Measurements from ENCODE around the gene TBL1XR1.

TBL1XR1 gene

DNA sequence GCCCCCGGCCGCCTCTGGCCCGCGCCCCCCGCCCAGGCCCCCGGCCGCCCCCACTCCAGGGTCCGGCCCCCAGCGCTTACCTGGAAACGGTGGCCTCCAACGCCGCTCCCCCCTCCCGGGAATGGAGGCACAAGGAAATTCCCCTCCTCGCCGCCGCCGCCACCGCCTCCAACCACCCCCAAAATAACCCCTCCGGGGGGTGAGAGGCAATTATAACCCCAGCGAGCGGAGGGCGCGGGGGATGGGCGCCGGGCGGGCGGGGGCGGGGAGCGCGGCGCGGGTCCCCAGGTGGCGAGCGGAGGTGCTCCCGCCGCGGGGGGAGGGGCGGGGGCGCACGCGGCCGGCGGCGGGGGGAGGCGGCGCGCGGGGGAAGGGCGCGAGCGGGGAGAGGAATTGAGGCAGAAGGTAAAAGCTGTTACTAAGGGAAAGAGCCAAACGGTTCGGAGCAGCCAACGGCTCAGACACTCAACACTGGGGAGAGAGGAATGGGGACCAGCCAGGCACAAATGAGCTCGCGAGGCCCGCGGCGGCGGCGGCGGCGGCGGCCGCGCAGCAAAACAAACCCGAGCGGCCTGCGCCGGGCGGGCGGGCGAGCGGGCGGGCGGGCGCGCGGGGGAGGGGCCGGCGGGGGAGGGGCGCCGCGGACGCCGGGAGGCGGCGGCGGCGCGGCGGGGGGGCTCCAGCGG is at the start of gene TBL1XR1:
TBL1XR1 (minus strand) TSS at position 442 of the 686 bp plus-strand sequence. CDS start 132,505 bp downstream, outside the sequence.
- Histone ChIP-seq H3K9ac (ENCODE audit: low read length) (peak within 1 kb of the TSS; percentile 100), H3K27me3 (ENCODE audit: control insufficient read depth, insufficient read depth, low read length) (no peaks in the 10 kb centered on the region), H3K4me3 (ENCODE audit: low read depth, low read length) (peak within 1 kb of the TSS; percentile 100), H3K9me3 (ENCODE audit: control insufficient read depth, insufficient read depth, low read depth, low read length) (no peaks in the 10 kb centered on the region), H3K27ac (ENCODE audit: low read depth, low read length) (peak within 1 kb of the TSS; percentile 100), H3K4me1 (ENCODE audit: control insufficient read depth, insufficient read depth, low read length) (peaks cover 37% of the 10 kb centered on the region), H3K36me3 (ENCODE audit: control insufficient read depth, insufficient read depth, low read length) (peaks cover 8% of the 10 kb centered on the region; the same call in 1 of the 2 replicates)

GRCh38 chr3:177245250-177245649 is 48.0 kb upstream of the TBL1XR1 start:
- H3K4me3 ChIP-seq (ENCODE audit: low read depth, low read length): no peak overlapping the region

GRCh38 chr3:177244606-177245005 is 47.3 kb upstream of the TBL1XR1 start:
- no peak overlapping the region for H3K27ac ChIP-seq (ENCODE audit: low read depth, low read length)
- no peaks in the 10 kb centered on the region for H3K36me3 ChIP-seq (ENCODE audit: control insufficient read depth, insufficient read depth, low read length)
- no peaks in the 10 kb centered on the region for H3K9me3 ChIP-seq (ENCODE audit: control insufficient read depth, insufficient read depth, low read depth, low read length)
- H3K4me1 ChIP-seq (ENCODE audit: control insufficient read depth, insufficient read depth, low read length): no peaks in the 10 kb centered on the region
- no peak overlapping the region for H3K9ac ChIP-seq (ENCODE audit: low read length)
- H3K4me3 ChIP-seq (ENCODE audit: low read depth, low read length): no peak overlapping the region
- no peaks in the 10 kb centered on the region for H3K27me3 ChIP-seq (ENCODE audit: control insufficient read depth, insufficient read depth, low read length)

More at GRCh38 chr3:177245250-177245649, 48.0 kb upstream of the TBL1XR1 start:
- no peak overlapping the region for H3K9ac ChIP-seq (ENCODE audit: low read length)
- H3K36me3 ChIP-seq (ENCODE audit: control insufficient read depth, insufficient read depth, low read length): no peaks in the 10 kb centered on the region
- H3K27ac ChIP-seq (ENCODE audit: low read depth, low read length): no peak overlapping the region
- no peaks in the 10 kb centered on the region for H3K27me3 ChIP-seq (ENCODE audit: control insufficient read depth, insufficient read depth, low read length)
- no peaks in the 10 kb centered on the region for H3K9me3 ChIP-seq (ENCODE audit: control insufficient read depth, insufficient read depth, low read depth, low read length)
- H3K4me1 ChIP-seq (ENCODE audit: control insufficient read depth, insufficient read depth, low read length): no peaks in the 10 kb centered on the region; the same call in 1 of the 2 replicates

- Histone ChIP-seq H3K36me3 (ENCODE audit: control insufficient read depth, insufficient read depth, low read length) (no peaks in the 10 kb centered on the region), H3K27me3 (ENCODE audit: control insufficient read depth, insufficient read depth, low read length) (no peaks in the 10 kb centered on the region), H3K27ac (ENCODE audit: low read depth, low read length) (no peak overlapping the region), H3K4me3 (ENCODE audit: low read depth, low read length) (no peak overlapping the region), H3K9ac (ENCODE audit: low read length) (no peak overlapping the region), H3K9me3 (ENCODE audit: control insufficient read depth, insufficient read depth, low read depth, low read length) (no peaks in the 10 kb centered on the region), H3K4me1 (ENCODE audit: control insufficient read depth, insufficient read depth, low read length) (no peaks in the 10 kb centered on the region)
Observed at GRCh38 chr3:177238686-177239216, 41.5 kb upstream of the TBL1XR1 start.

DNA sequence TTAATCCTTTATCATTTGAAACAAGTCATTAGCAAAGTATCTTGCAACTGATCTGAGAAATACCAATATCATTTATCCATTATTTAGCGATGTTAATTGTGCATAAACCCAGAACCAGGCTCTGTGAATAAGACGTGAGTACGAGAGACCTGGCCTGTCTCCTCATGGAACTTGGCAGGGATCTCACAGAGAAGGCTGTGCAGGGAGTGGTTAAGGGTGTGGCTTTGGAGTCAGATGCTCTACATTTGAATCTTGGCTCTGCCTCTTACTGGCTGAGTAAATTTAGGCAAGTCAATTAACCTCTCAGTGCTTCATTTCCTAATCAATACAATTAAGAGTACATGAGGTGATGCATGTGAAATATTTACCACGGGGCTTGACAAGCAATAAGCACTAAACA is 39.9 kb upstream of the TBL1XR1 start:
- Histone ChIP-seq H3K36me3 (ENCODE audit: control insufficient read depth, insufficient read depth, low read length) (no peaks in the 10 kb centered on the region), H3K9ac (ENCODE audit: low read length) (no peak overlapping the region), H3K4me1 (ENCODE audit: control insufficient read depth, insufficient read depth, low read length) (no peaks in the 10 kb centered on the region), H3K27me3 (ENCODE audit: control insufficient read depth, insufficient read depth, low read length) (no peaks in the 10 kb centered on the region), H3K27ac (ENCODE audit: low read depth, low read length) (no peak overlapping the region), H3K9me3 (ENCODE audit: control insufficient read depth, insufficient read depth, low read depth, low read length) (no peaks in the 10 kb centered on the region), H3K4me3 (ENCODE audit: low read depth, low read length) (no peak overlapping the region)

GRCh38 chr3:177236704-177237103 is 39.4 kb upstream of the TBL1XR1 start:
- no peak overlapping the region for H3K27ac ChIP-seq (ENCODE audit: low read depth, low read length)
- H3K36me3 ChIP-seq (ENCODE audit: control insufficient read depth, insufficient read depth, low read length): no peaks in the 10 kb centered on the region
- H3K9me3 ChIP-seq (ENCODE audit: control insufficient read depth, insufficient read depth, low read depth, low read length): no peaks in the 10 kb centered on the region
- H3K27me3 ChIP-seq (ENCODE audit: control insufficient read depth, insufficient read depth, low read length): no peaks in the 10 kb centered on the region
- H3K4me3 ChIP-seq (ENCODE audit: low read depth, low read length): no peak overlapping the region
- no peak overlapping the region for H3K9ac ChIP-seq (ENCODE audit: low read length)
- H3K4me1 ChIP-seq (ENCODE audit: control insufficient read depth, insufficient read depth, low read length): no peaks in the 10 kb centered on the region

DNA sequence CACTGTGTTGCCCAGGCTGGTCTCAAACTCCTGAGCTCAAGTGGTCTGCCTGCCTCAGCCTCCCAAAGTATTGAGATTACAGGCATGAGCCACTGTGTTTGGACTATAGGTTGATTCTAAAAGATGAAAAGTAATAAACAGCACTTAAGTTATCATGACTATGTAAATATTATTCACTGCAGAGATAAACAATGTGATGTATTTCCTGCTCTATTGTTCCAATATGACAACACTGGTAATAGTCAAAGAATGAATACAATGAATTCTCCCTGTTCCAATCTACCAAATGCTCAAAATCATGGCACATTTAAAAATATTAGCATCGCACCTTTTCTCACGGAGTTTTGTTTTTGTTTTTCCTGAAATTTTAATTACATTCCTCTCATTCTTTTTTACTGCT is 36.8 kb upstream of the TBL1XR1 start:
- Histone ChIP-seq H3K27ac (ENCODE audit: low read depth, low read length) (no peak overlapping the region), H3K4me1 (ENCODE audit: control insufficient read depth, insufficient read depth, low read length) (no peaks in the 10 kb centered on the region), H3K27me3 (ENCODE audit: control insufficient read depth, insufficient read depth, low read length) (no peaks in the 10 kb centered on the region), H3K9ac (ENCODE audit: low read length) (no peak overlapping the region), H3K9me3 (ENCODE audit: control insufficient read depth, insufficient read depth, low read depth, low read length) (peaks cover 7% of the 10 kb centered on the region), H3K36me3 (ENCODE audit: control insufficient read depth, insufficient read depth, low read length) (no peaks in the 10 kb centered on the region), H3K4me3 (ENCODE audit: low read depth, low read length) (no peak overlapping the region)

DNA sequence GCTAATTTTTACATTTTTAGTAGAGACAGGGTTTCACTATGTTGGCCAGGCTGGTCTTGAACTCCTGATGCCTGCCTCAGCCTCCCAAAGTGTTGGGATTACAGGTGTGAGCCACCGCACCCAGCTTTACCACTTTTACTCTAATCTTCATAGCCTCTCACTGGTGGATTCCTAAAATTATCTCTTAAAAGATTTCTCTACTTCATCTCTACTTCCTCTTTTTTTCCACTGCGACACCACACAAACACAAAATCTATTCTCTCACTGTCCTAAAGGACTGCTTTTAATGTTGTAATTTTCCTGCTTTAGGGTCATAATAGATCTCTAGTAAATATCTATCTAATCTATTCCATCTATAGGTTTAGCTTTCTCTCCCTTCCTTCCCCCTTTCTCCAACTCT is 34.0 kb upstream of the TBL1XR1 start:
- Histone ChIP-seq H3K4me1 (ENCODE audit: control insufficient read depth, insufficient read depth, low read length) (no peaks in the 10 kb centered on the region), H3K4me3 (ENCODE audit: low read depth, low read length) (no peak overlapping the region), H3K27me3 (ENCODE audit: control insufficient read depth, insufficient read depth, low read length) (no peaks in the 10 kb centered on the region), H3K27ac (ENCODE audit: low read depth, low read length) (no peak overlapping the region), H3K36me3 (ENCODE audit: control insufficient read depth, insufficient read depth, low read length) (no peaks in the 10 kb centered on the region), H3K9me3 (ENCODE audit: control insufficient read depth, insufficient read depth, low read depth, low read length) (peaks cover 21% of the 10 kb centered on the region), H3K9ac (ENCODE audit: low read length) (no peak overlapping the region)

DNA sequence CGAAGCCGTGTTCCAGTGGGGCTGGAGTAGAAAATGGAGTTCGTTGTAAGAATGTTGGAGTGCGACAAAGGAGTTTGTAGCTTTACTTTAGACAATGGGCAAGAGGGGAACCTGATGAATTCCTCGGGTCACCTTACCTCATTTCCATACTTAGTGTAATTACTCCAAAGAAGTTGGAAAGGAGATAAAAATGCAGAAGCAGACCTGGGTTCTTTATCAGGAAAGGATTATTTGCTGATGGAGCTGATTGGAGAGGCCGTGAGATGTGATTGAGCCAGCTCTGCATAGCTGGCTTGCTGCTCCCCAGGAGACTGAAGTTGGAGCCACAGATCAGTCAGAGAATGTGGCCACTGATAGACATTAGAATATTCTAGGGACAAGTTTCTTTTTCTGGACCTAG is 33.4 kb upstream of the TBL1XR1 start:
- H3K4me1 ChIP-seq (ENCODE audit: control insufficient read depth, insufficient read depth, low read length): no peaks in the 10 kb centered on the region
- peaks cover 21% of the 10 kb centered on the region for H3K9me3 ChIP-seq (ENCODE audit: control insufficient read depth, insufficient read depth, low read depth, low read length)
- no peaks in the 10 kb centered on the region for H3K27me3 ChIP-seq (ENCODE audit: control insufficient read depth, insufficient read depth, low read length)
- H3K36me3 ChIP-seq (ENCODE audit: control insufficient read depth, insufficient read depth, low read length): no peaks in the 10 kb centered on the region
- H3K9ac ChIP-seq (ENCODE audit: low read length): no peak overlapping the region
- no peak overlapping the region for H3K27ac ChIP-seq (ENCODE audit: low read depth, low read length)
- no peak overlapping the region for H3K4me3 ChIP-seq (ENCODE audit: low read depth, low read length)

DNA sequence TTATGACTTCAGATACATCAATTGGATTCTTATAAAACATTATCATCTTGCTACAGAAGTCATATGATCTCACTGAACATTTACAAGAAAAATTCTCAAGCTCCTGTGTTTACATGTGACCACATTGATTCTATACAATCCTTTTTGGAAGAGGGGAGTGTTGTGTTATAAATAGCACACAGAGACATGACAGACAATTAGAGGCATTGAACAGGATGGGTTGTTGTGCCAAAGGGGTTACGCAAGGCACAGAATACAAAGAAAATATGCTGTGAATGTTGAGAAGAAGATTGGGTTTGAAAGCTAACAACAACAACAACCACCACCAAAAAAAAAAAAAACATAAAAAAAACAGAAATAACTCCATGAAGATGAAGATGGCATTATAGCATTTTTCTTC is 32.5 kb upstream of the TBL1XR1 start:
- no peak overlapping the region for H3K27ac ChIP-seq (ENCODE audit: low read depth, low read length)
- no peaks in the 10 kb centered on the region for H3K27me3 ChIP-seq (ENCODE audit: control insufficient read depth, insufficient read depth, low read length)
- H3K4me1 ChIP-seq (ENCODE audit: control insufficient read depth, insufficient read depth, low read length): no peaks in the 10 kb centered on the region
- no peak overlapping the region for H3K4me3 ChIP-seq (ENCODE audit: low read depth, low read length)
- H3K9me3 ChIP-seq (ENCODE audit: control insufficient read depth, insufficient read depth, low read depth, low read length): peaks cover 21% of the 10 kb centered on the region
- no peak overlapping the region for H3K9ac ChIP-seq (ENCODE audit: low read length)
- H3K36me3 ChIP-seq (ENCODE audit: control insufficient read depth, insufficient read depth, low read length): no peaks in the 10 kb centered on the region

DNA sequence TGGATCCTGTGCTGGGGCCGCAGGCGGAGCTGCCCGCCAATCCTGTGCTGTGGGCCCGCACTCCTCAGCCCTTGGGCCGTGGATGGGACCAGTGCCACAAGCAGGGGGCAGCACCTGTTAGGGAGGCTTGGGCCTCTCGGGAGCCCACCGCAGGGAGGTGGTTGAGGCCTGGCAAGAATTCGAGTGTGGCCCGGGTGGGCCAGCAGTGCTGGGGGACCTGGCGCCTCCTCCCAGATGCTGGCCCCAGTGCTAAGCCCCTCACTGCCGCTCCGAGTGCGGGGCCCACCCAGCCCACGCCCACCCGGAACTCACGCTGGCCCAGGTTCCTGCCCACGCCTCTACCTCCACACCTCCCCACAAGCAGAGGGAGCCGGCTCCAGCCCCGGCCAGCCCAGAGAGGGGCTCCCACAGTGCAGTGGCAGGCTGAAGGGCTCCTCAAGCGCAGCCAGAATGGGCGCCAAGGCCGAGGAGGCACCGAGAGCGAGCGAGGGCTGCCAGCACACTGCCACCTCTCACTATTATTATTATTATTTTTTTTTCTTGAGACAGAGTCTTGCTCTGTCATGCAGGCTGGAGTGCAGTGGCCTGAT is 31.4 kb upstream of the TBL1XR1 start:
- H3K9me3 ChIP-seq (ENCODE audit: control insufficient read depth, insufficient read depth, low read depth, low read length): peaks cover 21% of the 10 kb centered on the region
- H3K9ac ChIP-seq (ENCODE audit: low read length): no peak overlapping the region
- H3K36me3 ChIP-seq (ENCODE audit: control insufficient read depth, insufficient read depth, low read length): no peaks in the 10 kb centered on the region
- H3K27me3 ChIP-seq (ENCODE audit: control insufficient read depth, insufficient read depth, low read length): no peaks in the 10 kb centered on the region
- H3K27ac ChIP-seq (ENCODE audit: low read depth, low read length): no peak overlapping the region
- no peak overlapping the region for H3K4me3 ChIP-seq (ENCODE audit: low read depth, low read length)
- H3K4me1 ChIP-seq (ENCODE audit: control insufficient read depth, insufficient read depth, low read length): no peaks in the 10 kb centered on the region
